ENCODE results near the gene FUT9. TPM values are rescaled to one million over a fixed set of nuclear protein-coding genes. Genes with fewer than 3 reads are reported as not detected.

FUT9 gene
- polyA plus RNA-seq, 1 donor (not counting 4 experiments of a cell fraction or from before 2014, with no cell fraction given): not detected

DNA sequence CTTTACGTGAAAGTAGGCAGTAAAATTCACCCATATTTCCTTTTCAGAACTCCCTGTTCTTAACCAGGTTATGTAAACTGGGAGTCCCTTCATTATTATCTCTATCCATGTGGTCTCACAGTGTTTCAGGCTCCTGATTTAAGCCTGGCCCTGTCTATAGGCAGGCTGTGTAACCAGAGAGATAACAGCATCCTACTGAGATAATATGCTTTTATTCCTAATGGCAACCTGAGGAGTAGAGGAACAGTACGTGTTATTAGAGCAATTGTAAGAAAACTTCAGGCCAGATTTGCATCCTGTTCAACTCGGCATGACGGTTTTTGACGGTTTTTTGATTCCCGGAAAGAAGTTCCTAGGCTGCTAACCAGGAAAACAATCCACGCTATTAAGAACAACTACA is 16.9 kb downstream of the FUT9 start:
- Histone ChIP-seq H3K4me1 (ENCODE audit: control insufficient read depth, extremely low read depth, insufficient read depth, low read length) (no peaks in the 10 kb centered on the region), H3K27me3 (ENCODE audit: control insufficient read depth, extremely low read depth, insufficient read depth, low read length) (no peaks in the 10 kb centered on the region), H4K20me1 (ENCODE audit: control insufficient read depth, extremely low read depth, insufficient read depth, low read length) (no peaks in the 10 kb centered on the region), H3K9me1 (ENCODE audit: control insufficient read depth, extremely low read depth, insufficient read depth, low read length) (no peaks in the 10 kb centered on the region), H3K9me3 (ENCODE audit: control insufficient read depth, low read depth, low read length) (no peaks in the 10 kb centered on the region), H3K79me2 (ENCODE audit: control insufficient read depth, insufficient read depth, low read length) (no peaks in the 10 kb centered on the region), H3K36me3 (ENCODE audit: control insufficient read depth in 2 of 2, extremely low read depth in 1 of 2, insufficient read depth in 2 of 2, low read length in 2 of 2) (no peaks in the 10 kb centered on the region), H3K4me3 (ENCODE audit: control insufficient read depth in 2 of 3, extremely low read depth in 1 of 3, insufficient read depth in 2 of 3, low read depth in 1 of 3, low read length in 3 of 3) (no peak overlapping the region), H3K27ac (ENCODE audit: control insufficient read depth, insufficient read depth, low read length) (no peak overlapping the region), H3K4me2 (ENCODE audit: control insufficient read depth, extremely low read depth, insufficient read depth, low read depth, low read length) (no peak overlapping the region), H2AFZ (ENCODE audit: control insufficient read depth, low read length) (no peak overlapping the region), H3K9ac (ENCODE audit: control insufficient read depth, extremely low read depth, insufficient read depth, low read length) (no peak overlapping the region)
- no peak for DNase-seq (ENCODE audit: low read depth, low spot score)
- TF ChIP-seq CTCF (optimal IDR thresholded peaks at IDR 0.05 in 1 of 3, IDR thresholded peaks at IDR 0.05 in 1 of 3, conservative IDR thresholded peaks at IDR 0.05 in 1 of 3; ENCODE audit: extremely low read depth in 1 of 3, insufficient read depth in 2 of 3, low read length in 3 of 3) (no peak), EZH2 (IDR thresholded peaks at IDR 0.05; ENCODE audit: low read length) (no peak)
- FAIRE-seq: no peak
- dilution Hi-C loops (cut with MboI; ENCODE audit: extremely low pct_ligation_motif_present, low sequenced_read_pairs): no loop called here

GRCh38 chr6:96051555-96051954 is 35.8 kb downstream of the FUT9 start:
- FAIRE-seq (no peak), DNase-seq (ENCODE audit: low read depth, low spot score) (no peak)
- no peaks in the 10 kb centered on the region for H3K36me3 ChIP-seq (ENCODE audit: control insufficient read depth in 2 of 2, extremely low read depth in 1 of 2, insufficient read depth in 2 of 2, low read length in 2 of 2)
- H4K20me1 ChIP-seq (ENCODE audit: control insufficient read depth, extremely low read depth, insufficient read depth, low read length): no peaks in the 10 kb centered on the region
- H2AFZ ChIP-seq (ENCODE audit: control insufficient read depth, low read length): no peak overlapping the region
- TF ChIP-seq EZH2 (IDR thresholded peaks at IDR 0.05; ENCODE audit: low read length) (no peak), CTCF (optimal IDR thresholded peaks at IDR 0.05 in 1 of 3, IDR thresholded peaks at IDR 0.05 in 1 of 3, conservative IDR thresholded peaks at IDR 0.05 in 1 of 3; ENCODE audit: extremely low read depth in 1 of 3, insufficient read depth in 2 of 3, low read length in 3 of 3) (no peak)
- no peak overlapping the region for H3K4me3 ChIP-seq (ENCODE audit: control insufficient read depth in 2 of 3, extremely low read depth in 1 of 3, insufficient read depth in 2 of 3, low read depth in 1 of 3, low read length in 3 of 3)
- no peaks in the 10 kb centered on the region for H3K79me2 ChIP-seq (ENCODE audit: control insufficient read depth, insufficient read depth, low read length)
- H3K9me1 ChIP-seq (ENCODE audit: control insufficient read depth, extremely low read depth, insufficient read depth, low read length): no peaks in the 10 kb centered on the region
- H3K9me3 ChIP-seq (ENCODE audit: control insufficient read depth, low read depth, low read length): no peaks in the 10 kb centered on the region
- H3K27me3 ChIP-seq (ENCODE audit: control insufficient read depth, extremely low read depth, insufficient read depth, low read length): no peaks in the 10 kb centered on the region
- no peak overlapping the region for H3K27ac ChIP-seq (ENCODE audit: control insufficient read depth, insufficient read depth, low read length)
- no peaks in the 10 kb centered on the region for H3K4me1 ChIP-seq (ENCODE audit: control insufficient read depth, extremely low read depth, insufficient read depth, low read length)
- dilution Hi-C loops (cut with MboI; ENCODE audit: extremely low pct_ligation_motif_present, low sequenced_read_pairs): no loop called here
- H3K4me2 ChIP-seq (ENCODE audit: control insufficient read depth, extremely low read depth, insufficient read depth, low read depth, low read length): no peak overlapping the region
- H3K9ac ChIP-seq (ENCODE audit: control insufficient read depth, extremely low read depth, insufficient read depth, low read length): no peak overlapping the region

Data from keratinocyte (primary cell).